SK-N-SH treated with all-trans-retinoic acid at 6 μM for 48 hours (cell line): Measurements from ENCODE around the gene ZCCHC7.

Experiments
- ATAC-seq: fragments of 200-7000 bp; cut with Tn5 transposase; 3 replicates; pipeline ENCODE4 v1.9.1; 2020; ENCODE audit warnings: mild to moderate bottlenecking, moderate library complexity
- BACH2 ChIP-seq: fragments of 250-450 bp; sonication (Bioruptor Pico); IDR thresholded peaks from 2 replicates; pipeline ENCODE4 v1.9.0; 2021; ENCODE audit warnings: mild to moderate bottlenecking, borderline replicate concordance
- CREB5 ChIP-seq: fragments of 250-450 bp; sonication (Bioruptor Pico); IDR thresholded peaks from 2 replicates; pipeline ENCODE4 v1.5.1; 2020; ENCODE audit warnings: low read depth, mild to moderate bottlenecking, moderate library complexity
- CSDC2 ChIP-seq: fragments of 250-450 bp; sonication (Bioruptor Pico); IDR thresholded peaks from 2 replicates; pipeline ENCODE4 v1.5.0; 2020; ENCODE audit warnings: mild to moderate bottlenecking, moderate library complexity
- GLIS3 ChIP-seq: fragments of 250-450 bp; sonication (Bioruptor Pico); IDR thresholded peaks from 2 replicates; pipeline ENCODE4 v1.5.0; 2020; ENCODE audit warnings: mild to moderate bottlenecking, moderate library complexity
- ISL1 ChIP-seq: fragments of 250-450 bp; sonication (Bioruptor Pico); IDR thresholded peaks from 2 replicates; pipeline ENCODE4 v2.1.2; 2022; ENCODE audit warnings: mild to moderate bottlenecking, moderate library complexity
- PATZ1 ChIP-seq: fragments of 250-450 bp; sonication (Bioruptor Pico); IDR thresholded peaks from 2 replicates; pipeline ENCODE4 v1.8.0; 2020; ENCODE audit warnings: mild to moderate bottlenecking, moderate library complexity, borderline replicate concordance
- PPARA ChIP-seq: fragments of 250-450 bp; sonication (Bioruptor Pico); IDR thresholded peaks from 2 replicates; pipeline ENCODE4 v1.5.0; 2020; ENCODE audit warnings: mild to moderate bottlenecking, borderline replicate concordance
- RARB ChIP-seq: fragments of 250-450 bp; sonication (Bioruptor Pico); IDR thresholded peaks from 2 replicates; pipeline ENCODE4 v1.8.0; 2021; ENCODE audit warnings: mild to moderate bottlenecking, moderate library complexity
- TCF4 ChIP-seq: fragments of 250-450 bp; sonication (Bioruptor Pico); IDR thresholded peaks from 2 replicates; pipeline ENCODE4 v1.8.0; 2021; ENCODE audit warnings: mild to moderate bottlenecking, moderate library complexity, borderline replicate concordance
- TOX ChIP-seq: fragments of 250-450 bp; sonication (Bioruptor Pico); IDR thresholded peaks from 2 replicates; pipeline ENCODE4 v1.8.0; 2021; ENCODE audit warnings: mild to moderate bottlenecking, moderate library complexity, borderline replicate concordance
- TSHZ2 ChIP-seq: fragments of 250-450 bp; sonication (Bioruptor Pico); IDR thresholded peaks from 2 replicates; pipeline ENCODE4 v1.5.0; 2020; ENCODE audit warnings: mild to moderate bottlenecking, moderate library complexity
- ZC3H10 ChIP-seq: fragments of 250-450 bp; sonication (Bioruptor Pico); IDR thresholded peaks from 2 replicates; pipeline ENCODE4 v1.5.1; 2021; ENCODE audit warnings: mild to moderate bottlenecking, moderate library complexity
- ZFP3 ChIP-seq: fragments of 250-450 bp; sonication (Bioruptor Pico); IDR thresholded peaks from 2 replicates; pipeline ENCODE4 v1.5.0; 2020; ENCODE audit warnings: mild to moderate bottlenecking, moderate library complexity
- ZFP30 ChIP-seq: fragments of 450-650 bp; formaldehyde crosslinking; IDR thresholded peaks from 2 replicates; pipeline ENCODE4 v1.5.0; 2022; ENCODE audit warnings: mild to moderate bottlenecking, moderate library complexity
- ZNF565 ChIP-seq: fragments of 450-650 bp; formaldehyde crosslinking; conservative IDR thresholded peaks from 2 replicates; pipeline ENCODE4 v1.5.0; 2020; ENCODE audit warnings: low read depth, mild to moderate bottlenecking, moderate library complexity
- ZNF70 ChIP-seq: fragments of 450-650 bp; formaldehyde crosslinking; IDR thresholded peaks from 2 replicates; pipeline ENCODE4 v1.5.0; 2020; ENCODE audit warnings: mild to moderate bottlenecking, moderate library complexity
- ZNF8 ChIP-seq: fragments of 450-650 bp; formaldehyde crosslinking; IDR thresholded peaks from 2 replicates; pipeline ENCODE4 v1.5.0; 2020; ENCODE audit warnings: mild to moderate bottlenecking, moderate library complexity
- TF ChIP-seq, protein P1 (sequence below): fragments of 250-450 bp; sonication (Bioruptor Pico); IDR thresholded peaks from 2 replicates; pipeline ENCODE4 v1.8.0; 2021; ENCODE audit warnings: low read depth, mild to moderate bottlenecking, moderate library complexity, borderline replicate concordance
- TF ChIP-seq, protein P2 (sequence below): fragments of 250-450 bp; sonication (Bioruptor Pico); IDR thresholded peaks from 2 replicates; pipeline ENCODE4 v1.5.1; 2021; ENCODE audit warnings: mild to moderate bottlenecking, moderate library complexity

The ZCCHC7 gene

DNA sequence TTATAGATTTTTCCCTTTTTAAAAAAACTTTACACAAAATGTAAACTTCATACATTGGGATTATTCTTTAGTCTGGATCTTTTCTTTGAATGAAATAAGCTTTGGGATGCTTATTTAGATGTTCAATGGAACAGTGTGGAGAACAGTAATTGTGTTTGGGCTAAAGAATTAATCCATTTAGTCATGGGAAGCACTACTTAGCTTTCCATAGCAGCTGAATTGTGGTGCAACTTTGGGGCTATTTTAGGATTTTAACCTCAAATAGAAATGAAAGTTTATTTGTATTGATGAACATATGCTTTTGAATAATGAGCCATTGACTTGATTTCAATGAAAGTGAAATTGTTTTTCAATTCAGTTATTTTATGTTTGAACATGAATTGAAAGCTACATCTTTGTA, 72.4 kb downstream of the ZCCHC7 start (continued):
- TF ChIP-seq, protein P1, sequence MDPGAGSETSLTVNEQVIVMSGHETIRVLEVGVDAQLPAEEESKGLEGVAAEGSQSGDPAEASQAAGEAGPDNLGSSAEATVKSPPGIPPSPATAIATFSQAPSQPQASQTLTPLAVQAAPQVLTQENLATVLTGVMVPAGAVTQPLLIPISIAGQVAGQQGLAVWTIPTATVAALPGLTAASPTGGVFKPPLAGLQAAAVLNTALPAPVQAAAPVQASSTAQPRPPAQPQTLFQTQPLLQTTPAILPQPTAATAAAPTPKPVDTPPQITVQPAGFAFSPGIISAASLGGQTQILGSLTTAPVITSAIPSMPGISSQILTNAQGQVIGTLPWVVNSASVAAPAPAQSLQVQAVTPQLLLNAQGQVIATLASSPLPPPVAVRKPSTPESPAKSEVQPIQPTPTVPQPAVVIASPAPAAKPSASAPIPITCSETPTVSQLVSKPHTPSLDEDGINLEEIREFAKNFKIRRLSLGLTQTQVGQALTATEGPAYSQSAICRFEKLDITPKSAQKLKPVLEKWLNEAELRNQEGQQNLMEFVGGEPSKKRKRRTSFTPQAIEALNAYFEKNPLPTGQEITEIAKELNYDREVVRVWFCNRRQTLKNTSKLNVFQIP (CRISPR knock-in tag): no peak
- no peak for TF ChIP-seq ZNF8

- TF ChIP-seq TCF4 (CRISPR knock-in tag) (0 out of 2 replicates have a peak, but pooled peaks have one; percentile 31), ZC3H10 (no peak), CSDC2 (no peak), ISL1 (peak; percentile 49), PPARA (CRISPR knock-in tag) (no peak), TSHZ2 (CRISPR knock-in tag) (no peak), RARB (CRISPR knock-in tag) (no peak), CREB5 (0 out of 2 replicates have a peak, but pooled peaks have one; percentile 12), TOX (CRISPR knock-in tag) (0 out of 2 replicates have a peak, but pooled peaks have one; percentile 9)
- peak; percentile 58 for ATAC-seq
Measured at GRCh38 chr9:37197158-37198038, 77.0 kb downstream of the ZCCHC7 start.

DNA sequence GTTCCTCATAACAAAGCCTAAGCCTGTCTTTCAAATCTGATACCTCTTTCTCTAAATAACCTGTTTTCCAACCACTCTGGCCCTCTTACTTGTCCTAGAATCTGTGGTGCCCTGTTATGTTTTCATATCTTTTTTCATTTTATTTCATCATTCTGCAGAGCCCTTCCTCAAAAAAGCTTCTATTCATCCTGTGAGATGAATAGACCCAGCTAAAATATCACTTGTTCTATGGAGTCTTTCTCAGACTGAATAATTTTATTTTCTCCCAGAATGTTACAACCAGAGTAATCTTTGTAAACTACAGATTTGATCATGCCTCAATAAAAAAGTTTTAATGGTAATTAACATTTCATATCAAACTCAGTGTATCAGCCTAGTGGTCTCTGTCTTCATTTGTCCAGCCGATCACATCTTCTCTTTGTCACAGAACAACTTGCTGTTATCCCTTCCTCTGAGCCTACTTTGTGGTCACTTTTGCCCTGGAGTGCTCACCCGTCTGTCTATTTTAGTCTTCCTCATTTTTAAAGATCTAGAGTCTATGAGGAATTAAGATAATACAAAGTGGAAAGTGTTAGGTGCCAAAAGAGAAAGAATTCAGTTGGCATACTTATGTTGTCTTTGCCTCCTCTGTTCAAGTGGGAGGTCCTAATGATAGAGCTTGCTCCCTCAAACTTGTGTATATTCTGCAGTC, 77.8 kb downstream of the ZCCHC7 start:
- TF ChIP-seq TCF4 (CRISPR knock-in tag) (no peak), GLIS3 (CRISPR knock-in tag) (no peak), TOX (CRISPR knock-in tag) (no peak), ZNF70 (CRISPR knock-in tag) (no peak), ZFP30 (CRISPR knock-in tag) (no peak), CREB5 (no peak), ZNF8 (no peak), RARB (CRISPR knock-in tag) (no peak)
- peak; percentile 7; the same call in 1 of the 3 replicates for ATAC-seq

DNA sequence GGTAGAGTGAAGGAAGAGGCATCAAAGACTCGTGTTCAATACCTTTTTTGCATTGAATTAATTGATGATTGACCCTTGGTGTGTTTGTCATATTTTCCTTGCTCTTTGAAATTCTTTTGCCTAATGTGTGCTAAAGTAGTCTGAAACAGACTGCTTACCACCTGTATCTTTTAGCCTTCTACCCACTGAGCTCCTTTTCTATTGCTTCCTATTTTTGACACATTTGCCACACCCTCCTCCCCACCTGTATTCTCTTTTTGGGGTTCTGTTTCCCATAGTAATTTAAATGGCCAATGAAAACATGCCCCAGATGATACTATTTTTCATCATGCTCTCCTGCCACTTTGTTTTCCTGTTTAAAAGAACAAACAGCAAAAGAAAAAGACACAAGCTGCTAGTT, 78.5 kb downstream of the ZCCHC7 start:
- no peak for ATAC-seq
- TF ChIP-seq, protein P1 (CRISPR knock-in tag): no peak
- no peak for TF ChIP-seq ZFP3 (CRISPR knock-in tag)
- TF ChIP-seq, protein P2, sequence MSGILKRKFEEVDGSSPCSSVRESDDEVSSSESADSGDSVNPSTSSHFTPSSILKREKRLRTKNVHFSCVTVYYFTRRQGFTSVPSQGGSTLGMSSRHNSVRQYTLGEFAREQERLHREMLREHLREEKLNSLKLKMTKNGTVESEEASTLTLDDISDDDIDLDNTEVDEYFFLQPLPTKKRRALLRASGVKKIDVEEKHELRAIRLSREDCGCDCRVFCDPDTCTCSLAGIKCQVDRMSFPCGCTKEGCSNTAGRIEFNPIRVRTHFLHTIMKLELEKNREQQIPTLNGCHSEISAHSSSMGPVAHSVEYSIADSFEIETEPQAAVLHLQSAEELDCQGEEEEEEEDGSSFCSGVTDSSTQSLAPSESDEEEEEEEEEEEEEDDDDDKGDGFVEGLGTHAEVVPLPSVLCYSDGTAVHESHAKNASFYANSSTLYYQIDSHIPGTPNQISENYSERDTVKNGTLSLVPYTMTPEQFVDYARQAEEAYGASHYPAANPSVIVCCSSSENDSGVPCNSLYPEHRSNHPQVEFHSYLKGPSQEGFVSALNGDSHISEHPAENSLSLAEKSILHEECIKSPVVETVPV (CRISPR knock-in tag): no peak
- TF ChIP-seq CREB5: no peak
- TF ChIP-seq CSDC2: no peak
- no peak for TF ChIP-seq TOX (CRISPR knock-in tag)
- TF ChIP-seq TCF4 (CRISPR knock-in tag): no peak
- no peak for TF ChIP-seq ZNF565
- TF ChIP-seq PPARA (CRISPR knock-in tag): no peak
- no peak for TF ChIP-seq ZNF8
- no peak for TF ChIP-seq ZFP30 (CRISPR knock-in tag)
- TF ChIP-seq BACH2: no peak
- no peak for TF ChIP-seq PATZ1 (CRISPR knock-in tag)
